ENCODE results near the gene BLOC1S1.

GRCh38 chr12:55707219-55707671 lies 8.6 kb upstream of the BLOC1S1 start:
- no peak for TF ChIP-seq CTCF (IDR thresholded peaks at IDR 0.05 in 2 of 3, conservative IDR thresholded peaks at IDR 0.05 in 1 of 3; ENCODE audit: control insufficient read depth in 2 of 3, extremely low read depth in 1 of 3, insufficient read depth in 1 of 3, low read depth in 3 of 3, low read length in 3 of 3)
- no peak for TF ChIP-seq CHD4 (IDR thresholded peaks at IDR 0.05)
- no peak for TF ChIP-seq POLR2A (IDR thresholded peaks at IDR 0.05; ENCODE audit: low read depth, low read length)
- TF ChIP-seq EZH2 (IDR thresholded peaks at IDR 0.05; ENCODE audit: borderline replicate concordance, control insufficient read depth, low read depth, low read length): no peak
- no peak for TF ChIP-seq PBX3 (IDR thresholded peaks at IDR 0.05; ENCODE audit: insufficient replicate concordance, low read depth, low read length)
- no peak for TF ChIP-seq EGR1 (IDR thresholded peaks at IDR 0.05; ENCODE audit: borderline replicate concordance in 1 of 2, low read depth in 2 of 2, low read length in 2 of 2)

Measured in GM12878 (cell line).